DMS 273 (cell line): ENCODE results near the gene KIAA0232.
"Not testable (repeated sequence)": the region's sequence is repeated elsewhere in the genome, so short reads cannot be mapped to it uniquely, and the experiment has no call there.

Source experiments
- DNase-seq: peaks from one replicate; lab custom pipeline; 2025; ENCODE audit not compliant: unreplicated experiment; lab: John Stamatoyannopoulos, UW

KIAA0232 gene

DNA sequence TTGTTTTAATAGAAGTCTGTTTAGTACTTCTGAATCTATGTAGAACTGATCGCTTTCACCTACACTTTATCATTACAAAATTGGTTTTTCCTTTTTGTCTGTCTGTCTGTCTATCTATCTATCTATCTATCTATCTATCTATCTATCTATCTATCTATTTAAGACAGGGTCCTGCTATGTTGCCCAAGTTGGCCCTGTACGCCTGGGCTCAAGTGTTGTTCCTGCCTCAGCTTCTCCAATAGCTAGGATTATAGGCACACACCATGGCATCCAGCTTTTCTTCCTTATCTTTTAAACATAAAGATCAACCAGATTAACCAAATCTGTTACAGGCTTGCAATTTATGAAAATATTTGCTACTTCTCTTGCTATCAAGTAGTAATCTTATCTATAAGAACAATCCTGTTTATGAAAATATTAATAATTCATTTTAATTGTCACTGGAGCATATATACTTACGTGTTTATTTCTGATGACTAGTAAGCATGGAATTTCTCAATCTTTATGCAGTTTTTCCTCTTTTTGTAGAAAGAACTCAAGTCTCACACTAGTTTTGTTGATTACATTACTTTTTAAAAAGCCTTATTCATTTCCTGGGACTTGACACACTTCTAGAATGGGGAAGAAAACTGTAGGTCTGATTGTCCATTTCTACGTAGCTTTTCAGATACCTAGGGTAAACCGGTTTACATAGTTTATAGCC, 24.5 kb downstream of the KIAA0232 start:
- no peak for DNase-seq

GRCh38 chr4:6808259-6808658, 25.7 kb downstream of the KIAA0232 start:
- no peak for DNase-seq

DNA sequence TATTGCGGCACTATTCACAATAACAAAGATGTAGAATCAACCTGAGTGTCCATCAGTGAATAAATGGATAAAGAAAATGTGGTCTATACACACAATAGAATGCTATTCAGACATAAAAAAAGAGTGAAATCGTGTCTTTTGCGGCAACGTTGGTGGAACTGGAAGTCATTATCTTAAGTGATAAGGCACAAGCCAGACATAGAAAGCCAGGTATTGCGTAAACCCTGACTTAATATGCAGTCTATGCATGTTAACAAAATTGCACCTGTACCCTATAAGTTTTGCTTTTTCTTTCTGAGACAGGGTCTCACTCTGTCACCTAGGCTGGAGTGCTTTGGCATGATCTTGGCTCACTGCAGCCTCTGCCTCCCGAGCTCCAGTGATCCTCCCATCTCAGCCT, 28.6 kb downstream of the KIAA0232 start:
- DNase-seq, result no peak

DNA sequence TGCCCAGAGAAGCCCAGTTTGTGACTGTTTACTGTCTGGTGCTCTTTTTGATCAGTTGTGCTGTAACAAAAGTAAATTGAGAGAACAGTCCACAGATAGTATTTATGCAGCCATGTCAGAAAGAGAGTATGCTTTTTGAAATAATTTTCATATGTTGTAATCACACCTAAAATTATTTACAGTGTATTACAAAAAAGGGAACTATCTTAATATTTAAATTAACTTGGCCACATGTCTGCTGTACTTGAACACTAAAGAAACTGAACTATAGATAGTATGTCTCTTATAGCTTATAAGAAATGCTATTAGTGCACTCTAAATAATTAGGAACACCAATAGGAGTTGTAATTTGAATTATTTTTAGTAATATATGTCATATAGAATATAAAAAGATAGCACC, 30.2 kb downstream of the KIAA0232 start:
- DNase-seq, result no peak

DNA sequence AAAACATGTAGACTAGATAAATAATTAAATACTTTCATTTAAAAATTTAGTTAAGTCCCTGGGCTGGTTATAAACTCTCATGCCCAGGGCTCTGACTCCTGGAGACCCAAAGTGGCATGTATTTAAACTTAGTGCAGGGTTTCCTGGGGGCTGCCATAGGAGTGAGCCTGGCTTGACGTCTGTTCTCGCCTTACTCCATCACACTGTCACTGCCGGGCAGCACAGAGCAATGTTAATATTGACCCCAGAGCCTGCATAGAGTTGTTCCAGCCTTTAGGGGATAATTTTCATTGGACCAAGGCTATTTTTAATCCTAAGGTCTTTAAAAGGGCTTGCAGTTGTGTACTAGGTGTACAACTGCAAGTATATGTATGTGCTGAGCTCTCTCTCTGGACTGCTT, 31.2 kb downstream of the KIAA0232 start:
- DNase-seq, result no peak

GRCh38 chr4:6815029-6815836, 32.7 kb downstream of the KIAA0232 start:
- DNase-seq, result no peak

- DNase-seq, result no peak
Observed at GRCh38 chr4:6819295-6819694, 36.8 kb downstream of the KIAA0232 start.

- no peak for DNase-seq
Observed at GRCh38 chr4:6820695-6821094, 38.2 kb downstream of the KIAA0232 start.

- DNase-seq, result no peak
Observed at GRCh38 chr4:6824071-6824470, 41.5 kb downstream of the KIAA0232 start.

- DNase-seq, result no peak
Observed at GRCh38 chr4:6824772-6825402, 42.4 kb downstream of the KIAA0232 start.

DNA sequence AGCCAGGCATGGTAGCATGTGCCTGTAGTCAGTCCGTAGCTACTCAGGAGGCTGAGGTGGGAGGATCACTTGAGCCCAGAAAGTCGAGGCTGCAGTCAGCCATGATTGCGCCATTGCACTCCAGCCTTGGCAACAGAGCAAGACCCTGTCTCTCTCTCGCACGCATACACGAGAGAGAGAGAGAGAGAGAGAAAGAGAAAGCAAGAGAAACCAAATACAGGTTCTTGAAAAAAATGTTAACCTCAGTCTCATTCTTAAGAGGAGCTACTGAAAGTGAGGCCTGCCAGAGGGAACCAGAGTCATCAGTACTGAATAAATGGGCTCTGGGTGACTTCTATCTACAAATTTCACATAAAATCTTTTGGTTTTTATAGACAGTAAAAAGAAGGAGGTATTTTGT, 42.9 kb downstream of the KIAA0232 start:
- no peak for DNase-seq

DNA sequence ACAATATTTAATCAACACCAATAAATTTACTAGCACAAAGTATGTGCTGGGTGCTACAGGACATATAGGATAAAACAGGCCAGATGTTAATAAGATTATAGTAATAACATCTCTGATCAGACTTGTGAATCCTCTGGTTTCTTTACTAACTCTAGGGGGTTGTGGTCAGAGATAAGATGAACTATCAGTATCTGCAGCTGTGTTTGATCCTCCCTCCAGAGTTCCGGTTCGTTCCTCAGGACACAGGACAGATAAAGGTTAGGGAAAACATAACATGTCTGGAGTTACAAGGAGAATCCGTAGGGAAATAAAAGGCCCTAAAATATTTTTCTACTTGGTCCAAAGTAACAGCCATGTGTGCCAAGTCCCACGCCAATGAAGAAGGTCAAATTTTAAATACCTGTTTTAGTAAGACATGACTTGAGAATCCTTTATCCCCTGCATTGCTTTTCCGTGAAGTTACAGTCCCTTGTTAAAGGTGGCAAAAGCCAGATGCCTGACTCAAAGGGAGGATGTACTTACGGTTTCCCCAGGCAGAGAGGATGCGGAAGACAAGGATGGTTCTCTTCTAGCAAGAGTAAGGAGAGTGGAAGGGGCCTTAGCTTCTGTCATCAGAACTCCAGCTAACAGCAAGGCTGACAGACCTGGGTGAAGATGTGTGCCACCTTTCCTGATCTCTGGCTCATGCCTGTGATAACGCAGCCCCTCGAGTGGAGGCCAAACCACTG, 44.4 kb downstream of the KIAA0232 start:
- DNase-seq, result no peak

GRCh38 chr4:6829086-6829485, 46.6 kb downstream of the KIAA0232 start:
- no peak for DNase-seq

GRCh38 chr4:6834867-6835266, 52.3 kb downstream of the KIAA0232 start:
- no peak for DNase-seq

DNA sequence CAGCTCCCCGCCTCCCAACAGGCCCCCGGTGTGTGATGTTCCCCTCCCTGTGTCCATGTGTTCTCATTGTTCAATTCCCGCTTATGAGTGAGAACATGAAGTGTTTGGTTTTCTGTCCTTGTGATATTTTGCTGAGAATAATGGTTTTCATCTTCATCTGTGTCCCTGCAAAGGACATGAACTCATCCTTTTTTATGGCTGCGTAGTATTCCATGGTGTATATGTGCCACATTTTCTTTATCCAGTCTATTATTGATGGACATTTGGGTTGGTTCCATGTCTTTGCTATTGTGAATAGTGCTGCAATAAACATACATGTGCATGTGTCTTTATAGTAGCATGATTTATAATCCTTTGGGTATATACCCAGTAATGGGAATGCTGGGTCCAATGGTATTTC, 53.1 kb downstream of the KIAA0232 start:
- DNase-seq, result not testable (repeated sequence)

GRCh38 chr4:6837106-6837505, 54.6 kb downstream of the KIAA0232 start:
- not testable (repeated sequence) for DNase-seq

DNA sequence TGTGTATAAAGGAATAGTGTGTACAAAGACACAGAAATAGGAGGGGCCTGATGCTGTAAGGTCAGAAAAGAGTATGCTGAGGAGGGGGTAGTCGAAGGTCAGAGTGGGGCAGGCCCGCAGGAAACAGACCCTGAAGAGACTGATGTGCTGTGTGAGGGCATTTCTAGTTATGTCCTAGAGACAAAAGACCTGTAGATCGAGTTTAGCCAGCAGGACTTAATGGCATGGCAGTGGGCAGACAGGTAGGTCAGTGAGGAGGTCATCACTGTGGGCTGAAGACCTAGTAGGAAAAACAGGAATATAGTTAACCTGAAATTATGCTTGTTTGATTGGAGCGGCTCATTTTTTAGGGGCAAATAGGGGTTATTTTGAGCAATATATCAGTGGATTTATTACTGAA, 57.1 kb downstream of the KIAA0232 start:
- DNase-seq, result no peak

GRCh38 chr4:6840062-6840976, 57.8 kb downstream of the KIAA0232 start:
- no peak for DNase-seq

DNA sequence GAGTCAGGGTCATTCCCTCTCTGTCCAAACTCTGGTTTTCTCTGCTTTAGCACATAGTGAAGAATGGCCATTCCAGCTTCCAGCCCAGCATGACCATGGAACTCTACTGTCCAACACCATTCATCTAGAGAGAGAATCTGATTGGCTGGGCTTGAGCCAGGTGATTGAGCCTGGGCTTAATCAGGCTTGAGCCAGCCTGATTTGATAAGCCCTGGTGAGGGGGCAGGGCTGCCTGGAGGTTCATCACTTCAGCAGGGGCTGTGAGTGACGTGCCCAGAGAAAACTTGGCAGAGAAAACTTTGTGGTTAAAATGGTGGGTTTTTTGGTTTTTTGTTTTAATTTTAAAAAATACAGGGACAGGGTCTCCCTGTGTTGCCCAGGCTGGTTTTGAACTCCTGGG, 62.5 kb downstream of the KIAA0232 start:
- DNase-seq, result no peak

GRCh38 chr4:6845574-6845973, 63.0 kb downstream of the KIAA0232 start:
- DNase-seq, result no peak
